Activated naive CD4-positive, alpha-beta T cell treated with anti-CD3 and anti-CD28 coated beads, Interleukin-2, amount 50 U/mL, for 72 hours (primary cell): ENCODE results near the gene GDNF. TPM values are rescaled to one million over a fixed set of nuclear protein-coding genes. Genes with fewer than 3 reads are reported as not detected.

Experiments
- ATAC-seq, 2 donors: fragments of 150-1000 bp; cut with Tn5 transposase; 2 replicates each; pipeline ENCODE4 v1.10.0; 2021; ENCODE audit warnings: mild to moderate bottlenecking in 2 of 2, moderate library complexity in 2 of 2
- DNase-seq, 2 donors: peaks; one replicate each; pipeline ENCODE4 v3.0.0; 2021 to 2022; ENCODE audit warnings: low spot score in 2 of 2
- H3K27ac Mint-ChIP-seq, 2 donors: one replicate each; pipeline ENCODE4 v1.8.0; 2022; ENCODE audit warnings: mild to moderate bottlenecking in 2 of 2, mixed read lengths in 2 of 2
- H3K36me3 Mint-ChIP-seq, 2 donors: one replicate each; pipeline ENCODE4 v1.8.0; 2022; ENCODE audit warnings: mixed read lengths in 2 of 2
- H3K9me3 Mint-ChIP-seq, 2 donors: one replicate each; pipeline ENCODE4 v1.8.0; 2022; ENCODE audit warnings: mixed read lengths in 2 of 2
- total RNA-seq, 2 donors: library from RNA; stranded (reverse); gene quantifications; one replicate each; pipeline ENCODE4 v1.2.3, GENCODE V29; 2022

The GDNF gene
- total RNA-seq, 2 donors from 2014 or later, result not detected

- DNase-seq, result no peak
- Mint-ChIP-seq H3K9me3 (peaks cover 0 to 7% of the 10 kb centered on the region in 2 donors), H3K36me3 (no peaks in the 10 kb centered on the region), H3K27ac (no peak overlapping the region)
- ATAC-seq, result no peak
Observed at GRCh38 chr5:37857696-37858095, 17.9 kb upstream of the GDNF start.

GRCh38 chr5:37855438-37855837 lies 15.6 kb upstream of the GDNF start:
- Mint-ChIP-seq H3K36me3 (no peaks in the 10 kb centered on the region), H3K9me3 (peaks cover 0 to 7% of the 10 kb centered on the region in 2 donors), H3K27ac (no peak overlapping the region)
- ATAC-seq (no peak), DNase-seq (no peak)

- Mint-ChIP-seq H3K9me3 (peaks cover 0 to 7% of the 10 kb centered on the region in 2 donors), H3K36me3 (no peaks in the 10 kb centered on the region), H3K27ac (no peak overlapping the region)
- ATAC-seq (no peak), DNase-seq (no peak)
Observed at GRCh38 chr5:37851305-37851704, 11.5 kb upstream of the GDNF start.

DNA sequence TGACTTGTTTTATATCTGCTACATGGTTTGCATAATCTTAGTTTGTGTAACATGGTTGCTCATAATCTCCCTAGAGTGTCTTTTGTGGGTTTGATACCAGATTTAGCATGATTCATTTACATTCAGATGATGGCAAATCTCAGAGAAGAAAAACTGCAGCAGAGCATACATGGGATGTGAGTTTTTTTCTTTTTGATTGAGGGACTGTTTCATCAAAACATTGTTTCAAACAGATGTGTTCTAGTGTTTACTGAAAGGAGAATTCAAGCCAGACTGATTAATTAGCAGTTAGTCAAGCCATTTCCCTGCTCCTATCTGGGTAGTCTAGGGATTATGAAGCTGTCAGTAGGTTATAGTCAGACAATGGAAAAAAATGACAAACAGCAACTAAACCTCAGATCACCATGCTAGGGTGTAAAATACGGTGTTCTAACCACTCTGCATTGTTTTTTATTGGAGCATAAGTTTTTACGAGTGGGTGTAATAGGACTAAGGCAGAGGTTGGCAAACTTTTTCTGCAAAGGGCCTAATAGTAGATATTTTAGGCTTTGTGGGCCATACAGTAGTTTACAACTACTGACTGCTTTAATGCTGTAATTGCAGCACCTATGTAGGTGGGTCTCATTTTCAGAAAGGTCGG lies 10.5 kb upstream of the GDNF start:
- Mint-ChIP-seq H3K27ac (no peak overlapping the region), H3K9me3 (peaks cover 0 to 7% of the 10 kb centered on the region in 2 donors), H3K36me3 (no peaks in the 10 kb centered on the region)
- ATAC-seq (no peak), DNase-seq (no peak)

GRCh38 chr5:37849641-37850040 lies 9.8 kb upstream of the GDNF start:
- H3K36me3 Mint-ChIP-seq, result no peaks in the 10 kb centered on the region
- ATAC-seq (no peak), DNase-seq (no peak)
- H3K9me3 Mint-ChIP-seq, result peaks cover 0 to 3% of the 10 kb centered on the region in 2 donors
- H3K27ac Mint-ChIP-seq, result no peak overlapping the region

GRCh38 chr5:37847978-37848425 lies 8.2 kb upstream of the GDNF start:
- H3K36me3 Mint-ChIP-seq, result no peaks in the 10 kb centered on the region
- no peaks in the 10 kb centered on the region for H3K9me3 Mint-ChIP-seq
- peak overlapping the region in 1 of 2 donors; percentile 30 for H3K27ac Mint-ChIP-seq
- ATAC-seq, result peak in 1 of 2 donors; percentile 40
- DNase-seq, result no peak

DNA sequence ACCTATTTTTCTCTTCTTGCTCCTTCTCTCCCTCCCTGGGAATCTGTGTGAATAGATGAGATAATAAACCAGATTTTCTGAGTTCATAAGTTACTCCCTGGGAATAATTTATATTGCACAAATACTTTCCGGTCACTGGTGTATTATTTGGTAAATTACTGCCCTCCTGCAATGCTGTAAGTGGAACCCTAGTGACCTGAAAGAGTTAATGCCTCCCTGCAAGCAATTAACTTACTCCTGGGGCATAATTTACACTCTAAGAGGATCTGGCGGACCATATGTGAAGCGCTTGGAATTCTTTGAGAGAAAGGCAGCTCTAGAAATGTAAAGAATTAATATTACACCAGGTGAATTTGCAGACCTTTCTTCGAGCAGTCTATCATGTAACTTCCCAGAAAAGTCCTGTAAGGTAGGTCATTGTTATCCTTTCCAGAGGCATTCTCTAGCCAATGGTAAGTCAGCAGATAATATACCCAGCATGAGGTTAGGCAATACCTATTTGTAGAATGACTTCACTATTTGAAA lies 7.0 kb upstream of the GDNF start:
- no peaks in the 10 kb centered on the region for H3K9me3 Mint-ChIP-seq
- no peak for DNase-seq
- H3K36me3 Mint-ChIP-seq, result no peaks in the 10 kb centered on the region
- ATAC-seq, result no peak
- H3K27ac Mint-ChIP-seq, result no peak overlapping the region

GRCh38 chr5:37844009-37844408 lies 4.2 kb upstream of the GDNF start:
- H3K27ac Mint-ChIP-seq, result no peak overlapping the region
- H3K36me3 Mint-ChIP-seq, result peaks cover 0 to 5% of the 10 kb centered on the region in 2 donors
- ATAC-seq, result no peak
- DNase-seq, result no peak
- no peaks in the 10 kb centered on the region for H3K9me3 Mint-ChIP-seq

- ATAC-seq (no peak), DNase-seq (no peak)
- H3K36me3 Mint-ChIP-seq, result peaks cover 14 to 20% of the 10 kb centered on the region in 2 donors
- no peak overlapping the region for H3K27ac Mint-ChIP-seq
- no peaks in the 10 kb centered on the region for H3K9me3 Mint-ChIP-seq
Observed at GRCh38 chr5:37842048-37842447, 2.2 kb upstream of the GDNF start.

- ATAC-seq (no peak), DNase-seq (no peak)
- H3K27ac Mint-ChIP-seq, result no peak overlapping the region
- H3K9me3 Mint-ChIP-seq, result no peaks in the 10 kb centered on the region
- H3K36me3 Mint-ChIP-seq, result peaks cover 15 to 20% of the 10 kb centered on the region in 2 donors
Observed at GRCh38 chr5:37841203-37841602, 1.4 kb upstream of the GDNF start.

- Mint-ChIP-seq H3K9me3 (no peaks in the 10 kb centered on the region), H3K36me3 (peaks cover 15 to 20% of the 10 kb centered on the region in 2 donors), H3K27ac (no peak overlapping the region)
- DNase-seq (no peak), ATAC-seq (no peak)
Observed at GRCh38 chr5:37840053-37841034, 503 bp upstream of the GDNF start.

DNA sequence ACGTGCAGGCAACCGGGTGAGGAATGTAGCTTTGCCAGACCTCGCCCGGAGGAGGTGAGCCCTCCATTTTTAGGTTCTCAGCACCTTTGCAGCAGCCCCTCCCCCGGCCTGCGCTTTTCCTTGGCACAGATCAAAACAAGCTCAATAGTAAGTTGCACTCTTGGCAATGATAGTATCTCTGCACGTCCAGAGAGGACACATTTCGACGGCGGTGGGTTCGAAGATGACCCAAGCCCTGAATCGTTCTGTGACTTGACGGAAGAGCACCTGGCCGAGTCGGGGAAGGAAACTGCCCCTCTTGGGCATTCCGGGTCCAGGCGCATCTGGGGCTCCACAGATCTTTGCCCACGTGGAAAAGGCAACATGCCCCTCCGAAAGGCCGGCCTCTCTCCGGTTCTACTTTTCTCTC lies 904 bp downstream of the GDNF start:
- ATAC-seq (no peak), DNase-seq (no peak)
- H3K36me3 Mint-ChIP-seq, result peaks cover 15 to 20% of the 10 kb centered on the region in 2 donors
- H3K9me3 Mint-ChIP-seq, result no peaks in the 10 kb centered on the region
- H3K27ac Mint-ChIP-seq, result no peak overlapping the region

DNA sequence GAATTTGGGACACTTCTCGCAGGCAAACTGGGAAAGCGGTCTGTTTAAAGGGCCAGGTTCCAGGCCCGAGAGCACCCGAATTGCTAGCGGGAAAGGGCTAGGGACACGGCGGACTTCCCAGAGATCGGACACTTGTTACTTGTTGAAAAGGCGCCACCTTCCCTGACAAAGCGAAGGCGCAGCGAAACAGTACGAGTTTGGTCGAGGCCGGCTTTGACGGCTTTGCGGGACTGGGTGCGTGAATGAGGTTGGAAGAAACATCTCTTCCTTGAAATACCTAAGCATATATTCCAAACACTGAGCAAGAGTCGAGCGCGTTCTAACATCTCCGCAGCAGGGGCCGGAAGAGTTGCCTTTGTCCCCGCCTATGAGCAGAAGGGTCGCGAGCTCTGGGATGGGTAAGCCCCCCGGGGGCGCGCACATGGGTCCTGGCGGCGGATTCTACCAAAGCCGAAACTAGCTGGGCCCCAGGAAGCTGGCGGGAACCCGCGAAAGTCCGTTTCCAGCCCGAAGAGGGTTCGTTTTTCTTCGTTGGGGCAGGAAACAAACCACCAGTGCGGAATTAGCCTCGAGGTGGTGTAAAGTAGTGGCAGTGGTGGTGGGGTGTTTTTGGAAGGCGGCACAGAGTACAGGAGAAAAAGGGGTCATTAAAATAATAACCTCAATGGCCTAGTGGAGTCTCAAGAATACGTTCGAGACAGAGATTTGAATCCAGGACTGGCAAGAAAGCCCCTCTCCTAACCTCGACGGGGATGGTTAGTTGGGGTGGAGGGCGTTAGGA lies 1.5 kb downstream of the GDNF start:
- Mint-ChIP-seq H3K9me3 (no peaks in the 10 kb centered on the region), H3K27ac (no peak overlapping the region), H3K36me3 (peaks cover 15 to 20% of the 10 kb centered on the region in 2 donors)
- DNase-seq (peak in 1 of 2 donors; percentile 7), ATAC-seq (no peak)

DNA sequence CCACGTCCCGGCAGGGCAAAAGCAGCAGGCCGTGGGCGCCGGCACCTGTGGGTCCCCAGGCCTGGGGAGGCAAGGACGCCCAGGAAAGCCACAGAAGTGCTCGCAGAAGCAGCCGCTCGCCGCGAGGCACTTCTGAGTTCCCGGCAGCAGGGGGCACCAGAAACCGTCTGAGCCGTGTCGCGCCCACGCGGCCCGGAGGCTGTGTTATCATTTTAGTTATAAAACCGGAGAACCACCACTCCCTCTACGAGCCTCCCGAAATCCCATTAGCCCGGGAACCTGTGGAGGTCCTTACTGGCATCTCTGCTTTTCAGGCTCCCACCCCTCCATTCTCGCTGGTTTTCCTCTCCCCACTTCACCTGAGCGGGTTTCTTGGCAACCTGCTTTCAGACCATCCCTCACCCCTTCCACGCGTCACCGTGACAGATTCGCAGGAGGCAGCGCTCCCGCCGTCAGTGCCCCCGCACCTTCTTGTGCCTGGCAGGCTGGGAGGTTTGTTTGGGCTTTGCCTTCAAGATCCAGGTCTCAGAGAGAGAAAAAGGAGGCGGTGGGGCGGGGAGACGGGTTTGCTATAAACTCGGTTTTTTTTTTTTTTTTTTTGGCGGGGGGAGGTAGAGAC lies 2.3 kb downstream of the GDNF start:
- Mint-ChIP-seq H3K27ac (peak overlapping the region in 1 of 2 donors; percentile 60), H3K36me3 (peaks cover 15 to 20% of the 10 kb centered on the region in 2 donors), H3K9me3 (no peaks in the 10 kb centered on the region)
- ATAC-seq (peak; percentile 54 to 85), DNase-seq (peak in 1 of 2 donors; percentile 85)

GRCh38 chr5:37836592-37837413 lies 3.0 kb downstream of the GDNF start:
- ATAC-seq (peak in 1 of 2 donors; percentile 46), DNase-seq (peak in 1 of 2 donors; percentile 7)
- Mint-ChIP-seq H3K36me3 (peaks cover 15 to 20% of the 10 kb centered on the region in 2 donors), H3K27ac (no peak overlapping the region), H3K9me3 (no peaks in the 10 kb centered on the region)
